GM12878 (cell line): Measurements from ENCODE around the gene AOPEP. TPM values are rescaled to one million over a fixed set of nuclear protein-coding genes. Genes with fewer than 3 reads are reported as not detected.
A peak's percentile ranks its signal among the peaks of the same experiment; 100 is the strongest.

Source experiments
- ATAC-seq: fragments of 200-7000 bp; cut with Tn5 transposase; 3 replicates; pipeline ENCODE4 v1.9.1; 2020; ENCODE audit warnings: mild to moderate bottlenecking, moderate library complexity
- BruUV-seq: library from RNA; stranded (reverse); fragments of 400-500 nt; replicated peaks from 2 replicates; lab custom pipeline; 2021; lab: Mats Ljungman, UMichigan
- CTCF ChIA-PET: fragments of 300-600 bp; sonication (Branson Sonifier 250); formaldehyde crosslinking; extraction: SDS; loops from one replicate; lab custom pipeline; 2021; ENCODE audit warnings: inconsistent platforms; lab: Yijun Ruan, JAX
- POLR2A ChIA-PET: fragments of 350-600 bp; formaldehyde crosslinking; extraction: SDS; loops from one replicate; lab custom pipeline; 2021; ENCODE audit warnings: inconsistent platforms; lab: Charles Lee
- RAD21 ChIA-PET: fragments of 300-600 bp; sonication (Branson Sonifier 250); formaldehyde crosslinking; loops from one replicate; lab custom pipeline; 2023; ENCODE audit warnings: antibody characterized with exemption; ENCODE audit not compliant: unreplicated experiment; lab: Charles Lee
- SMC1A ChIA-PET: fragments of 300-600 bp; sonication (Branson Sonifier 250); formaldehyde crosslinking; loops from one replicate; lab custom pipeline; 2023; ENCODE audit not compliant: unreplicated experiment, uncharacterized antibody; lab: Charles Lee
- DNase-seq: peaks from one replicate; pipeline ENCODE4 v3.0.0-alpha.2; 2011; ENCODE audit warnings: low read depth, low spot score
- FAIRE-seq: peaks from 3 replicates; lab custom pipeline; 2011; peaks lifted over from hg19 to GRCh38; lab: Jason Lieb, UNC
- H2AFZ ChIP-seq: 2 replicates; pipeline ENCODE4 v1.6.0; 2011; ENCODE audit warnings: low read depth, low read length, control low read depth; ENCODE audit not compliant: control insufficient read depth
- H3K27ac ChIP-seq: 2 replicates; pipeline ENCODE4 v1.5.1; 2011; ENCODE audit warnings: control low read depth; ENCODE audit not compliant: control insufficient read depth, insufficient read depth
- H3K27me3 ChIP-seq, 2 experiments: replicated peaks in 1 of 2; 2 replicates each; pipeline versions ENCODE4 v1.6.0 to v1.6.1; 2011; ENCODE audit warnings: low read length in 1 of 2; ENCODE audit not compliant: control insufficient read depth in 2 of 2, insufficient read depth in 2 of 2
- H3K36me3 ChIP-seq, 2 experiments: 2 replicates each; pipeline ENCODE4 v1.5.1; 2011; ENCODE audit warnings: low read length in 1 of 2; ENCODE audit not compliant: control insufficient read depth in 2 of 2, insufficient read depth in 2 of 2
- H3K4me1 ChIP-seq: 2 replicates; pipeline ENCODE4 v1.6.1; 2011; ENCODE audit warnings: mild to moderate bottlenecking, low read length, moderate library complexity, mixed read lengths; ENCODE audit not compliant: control insufficient read depth, insufficient read depth
- H3K4me2 ChIP-seq: 2 replicates; pipeline ENCODE4 v1.6.0; 2011; ENCODE audit warnings: control low read depth; ENCODE audit not compliant: control insufficient read depth, insufficient read depth
- H3K4me3 ChIP-seq: fragments of 200-600 bp; sonication (generic); 2 replicates; pipeline ENCODE4 v1.5.1; 2016
- H3K79me2 ChIP-seq: 2 replicates; pipeline ENCODE4 v1.6.0; 2011; ENCODE audit warnings: low read length; ENCODE audit not compliant: control insufficient read depth, insufficient read depth
- H3K9ac ChIP-seq: 2 replicates; pipeline ENCODE4 v1.8.0; 2011; ENCODE audit warnings: low read length, control low read depth, mixed read lengths; ENCODE audit not compliant: control insufficient read depth, insufficient read depth
- H3K9me3 ChIP-seq: replicated peaks from 3 replicates; pipeline ENCODE4 v1.5.1; 2011; ENCODE audit warnings: mild to moderate bottlenecking, low read length; ENCODE audit not compliant: control insufficient read depth, insufficient read depth
- H4K20me1 ChIP-seq: 2 replicates; pipeline ENCODE4 v1.6.0; 2011; ENCODE audit not compliant: control insufficient read depth, insufficient read depth
- ASH2L ChIP-seq: fragments of 300-600, 200-600 bp; sonication (generic); IDR thresholded peaks from 2 replicates; pipeline ENCODE4 v1.6.1; 2017; ENCODE audit warnings: low read depth, mild to moderate bottlenecking, borderline replicate concordance
- CTCF ChIP-seq, 3 experiments: IDR thresholded peaks in 2 of 3; conservative IDR thresholded peaks in 1 of 3; 2 replicates each; pipeline ENCODE4 v1.5.1; 2011; ENCODE audit warnings: low read depth in 3 of 3, low read length in 3 of 3, mild to moderate bottlenecking in 3 of 3, control low read depth in 2 of 3, moderate library complexity in 2 of 3, inconsistent platforms in 1 of 3, mixed read lengths in 1 of 3; ENCODE audit not compliant: control insufficient read depth in 2 of 3, insufficient read depth in 1 of 3; ENCODE audit errors: extremely low read depth in 1 of 3
- IRF4 ChIP-seq: IDR thresholded peaks from 2 replicates; pipeline ENCODE4 v1.6.1; 2011; ENCODE audit warnings: low read depth, low read length
- MEF2B ChIP-seq: fragments of 450-650 bp; IDR thresholded peaks from 2 replicates; pipeline ENCODE4 v1.6.1; 2018; ENCODE audit warnings: mild to moderate bottlenecking, moderate library complexity; ENCODE audit not compliant: partially characterized antibody, poor library complexity, severe bottlenecking
- ZNF207 ChIP-seq: fragments of 450-650 bp; IDR thresholded peaks from 2 replicates; pipeline ENCODE4 v1.6.1; 2014; ENCODE audit warnings: antibody characterized with exemption, mild to moderate bottlenecking, borderline replicate concordance
- ZNF217 ChIP-seq: fragments of 450-650 bp; IDR thresholded peaks from 2 replicates; pipeline ENCODE4 v1.6.1; 2017; ENCODE audit warnings: antibody characterized with exemption, mild to moderate bottlenecking
- ZNF24 ChIP-seq: fragments of 450-650 bp; IDR thresholded peaks from 2 replicates; pipeline ENCODE4 v1.6.1; 2017; ENCODE audit warnings: antibody characterized with exemption, mild to moderate bottlenecking
- WGBS: methylation state at CpG from one replicate; pipeline ENCODE4 v1.1.6; 2016; ENCODE audit warnings: low lambda C conversion rate; ENCODE audit not compliant: insufficient replicate concordance, insufficient coverage; ENCODE audit errors: missing lambda C conversion rate; 5-methylcytosine and 5-hydroxymethylcytosine counted together
- in situ Hi-C: fragments of 300-500 bp; cut with MboI; formaldehyde crosslinking; loops from 9 replicates; pipeline ENCODE4 v1.14.3; 2018; ENCODE audit warnings: mixed read lengths
- intact Hi-C: fragments of 100-400 bp; cut with micrococcal nuclease; formaldehyde crosslinking; loops from one replicate; pipeline ENCODE4 v1.14.2; 2022; ENCODE audit not compliant: unreplicated experiment
- polyA plus RNA-seq, 11 experiments: library from polyadenylated mRNA; depleted of rRNA in 4 of 11; unstranded in 6 of 11; stranded (reverse) in 5 of 11; fragments of >200 nt; fragmentation: Nextera tagmentation in 4 of 11; fragmentation: Illumina TruSeq in 1 of 11; extraction: Ambion mirVana in 4 of 11; extraction: Trizol in 1 of 11; gene quantifications; 1 replicate in 1 of 11; 2 replicates in 10 of 11; pipeline versions ENCODE4 v1.2.1 to v1.2.3, GENCODE V29; 2011 to 2016; ENCODE audit warnings: inconsistent platforms in 2 of 11, missing spikeins in 2 of 11, low read depth in 1 of 11
- total RNA-seq, 4 experiments: library from RNA; depleted of rRNA in 3 of 4; stranded (reverse); fragments of >200 nt in 3 of 4; fragmentation: Illumina TruSeq in 1 of 4; extraction: Trizol in 1 of 4; gene quantifications; 2 replicates each; pipeline versions ENCODE4 v1.2.1 to v1.2.3, GENCODE V29; 2013 to 2021

The AOPEP gene
- total and polyA plus RNA-seq, 10 of the 15 experiments (the other 5 are each of a cell fraction or from before 2014, with no cell fraction given) = 2.3 to 16.9 (median 10.1) TPM

GRCh38 chr9:94843134-94843533 lies 116.6 kb downstream of the AOPEP start:
- Histone ChIP-seq H2AFZ (no peak overlapping the region), H3K4me1 (no peaks in the 10 kb centered on the region), H3K36me3 (no peaks in the 10 kb centered on the region), H3K4me2 (no peak overlapping the region), H3K9me3 (no peaks in the 10 kb centered on the region), H3K79me2 (no peaks in the 10 kb centered on the region), H3K9ac (no peak overlapping the region), H3K27ac (no peak overlapping the region), H3K27me3 (no peaks in the 10 kb centered on the region), H4K20me1 (no peaks in the 10 kb centered on the region), H3K4me3 (no peak overlapping the region)
- ChIA-PET CTCF (no interaction called here), RAD21 (no interaction called here), SMC1A (no interaction called here), POLR2A (no interaction called here)
- TF ChIP-seq IRF4 (no peak), ASH2L (no peak), CTCF (IDR thresholded peaks at IDR 0.05 in 2 of 3, conservative IDR thresholded peaks at IDR 0.05 in 1 of 3; ENCODE audit: control insufficient read depth in 2 of 3, extremely low read depth in 1 of 3, insufficient read depth in 1 of 3, low read depth in 3 of 3, low read length in 3 of 3) (no peak), ZNF207 (no peak), MEF2B (no peak)
- no TSS peak for BruUV-seq
- intact Hi-C loops (no loop called here), in situ Hi-C loops (no loop called here)
- WGBS = 96% methylated on average over 4 of the region's 4 CpGs
- FAIRE-seq = no peak
- no peak for DNase-seq
- ATAC-seq = no peak

GRCh38 chr9:94846739-94847138 lies 120.2 kb downstream of the AOPEP start:
- ATAC-seq (no peak), DNase-seq (no peak), FAIRE-seq (no peak)
- H3K79me2 ChIP-seq = no peaks in the 10 kb centered on the region
- RAD21 ChIA-PET = no interaction called here
- H3K27me3 ChIP-seq = no peaks in the 10 kb centered on the region
- no peak for TF ChIP-seq ZNF217
- peak; percentile 58; the same call in 1 of the 2 replicates for TF ChIP-seq ZNF24
- WGBS = 100% methylated on average over 3 of the region's 3 CpGs
- no peaks in the 10 kb centered on the region for H3K36me3 ChIP-seq
- intact Hi-C loops = no loop called here
- no peaks in the 10 kb centered on the region for H4K20me1 ChIP-seq
- H3K4me3 ChIP-seq = no peak overlapping the region
- no peaks in the 10 kb centered on the region for H3K4me1 ChIP-seq
- no peak overlapping the region for H3K9ac ChIP-seq
- no peak overlapping the region for H3K27ac ChIP-seq
- no peak overlapping the region for H2AFZ ChIP-seq
- SMC1A ChIA-PET = interaction anchor here (1.3 to 3.2 kb wide), 2 partner anchors 14 to 39 kb away, joined by 3 to 10 read pairs; no protein-coding TSS in a partner anchor
- BruUV-seq = no TSS peak
- in situ Hi-C loops = no loop called here
- no peak overlapping the region for H3K4me2 ChIP-seq
- POLR2A ChIA-PET = no interaction called here
- no peaks in the 10 kb centered on the region for H3K9me3 ChIP-seq
- CTCF ChIA-PET = no interaction called here
